C4-2B (cell line): ENCODE results near the gene ATOSB.

Experiments
- ZFX ChIP-seq: fragments of 450-650 bp; IDR thresholded peaks from 2 replicates; pipeline ENCODE4 v1.6.1; 2017
- TF ChIP-seq, protein P1 (sequence below): fragments of 450-650 bp; conservative IDR thresholded peaks from 2 replicates; pipeline ENCODE4 v1.5.1; 2017; ENCODE audit warnings: mild to moderate bottlenecking

DNA sequence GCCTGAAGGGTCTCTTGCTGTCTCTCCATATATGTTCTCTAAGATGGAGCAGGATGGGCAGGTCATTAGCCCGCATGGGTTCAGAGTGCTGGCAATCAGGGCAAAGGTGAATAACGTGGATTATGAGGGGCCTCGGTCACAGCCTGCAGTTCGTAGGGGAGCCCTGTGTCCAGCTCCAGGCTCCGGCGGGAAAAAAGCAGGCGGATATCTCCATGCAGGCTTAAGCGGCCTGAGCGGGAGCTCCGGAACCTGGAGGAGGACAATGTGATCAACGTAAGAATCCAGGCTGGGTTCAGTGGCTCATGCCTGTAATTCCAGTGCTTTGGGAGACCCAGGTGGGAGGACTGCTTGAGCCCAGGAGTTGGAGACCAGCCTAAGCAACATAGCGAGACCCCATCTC, 10.5 kb downstream of the ATOSB start:
- TF ChIP-seq, protein P1, sequence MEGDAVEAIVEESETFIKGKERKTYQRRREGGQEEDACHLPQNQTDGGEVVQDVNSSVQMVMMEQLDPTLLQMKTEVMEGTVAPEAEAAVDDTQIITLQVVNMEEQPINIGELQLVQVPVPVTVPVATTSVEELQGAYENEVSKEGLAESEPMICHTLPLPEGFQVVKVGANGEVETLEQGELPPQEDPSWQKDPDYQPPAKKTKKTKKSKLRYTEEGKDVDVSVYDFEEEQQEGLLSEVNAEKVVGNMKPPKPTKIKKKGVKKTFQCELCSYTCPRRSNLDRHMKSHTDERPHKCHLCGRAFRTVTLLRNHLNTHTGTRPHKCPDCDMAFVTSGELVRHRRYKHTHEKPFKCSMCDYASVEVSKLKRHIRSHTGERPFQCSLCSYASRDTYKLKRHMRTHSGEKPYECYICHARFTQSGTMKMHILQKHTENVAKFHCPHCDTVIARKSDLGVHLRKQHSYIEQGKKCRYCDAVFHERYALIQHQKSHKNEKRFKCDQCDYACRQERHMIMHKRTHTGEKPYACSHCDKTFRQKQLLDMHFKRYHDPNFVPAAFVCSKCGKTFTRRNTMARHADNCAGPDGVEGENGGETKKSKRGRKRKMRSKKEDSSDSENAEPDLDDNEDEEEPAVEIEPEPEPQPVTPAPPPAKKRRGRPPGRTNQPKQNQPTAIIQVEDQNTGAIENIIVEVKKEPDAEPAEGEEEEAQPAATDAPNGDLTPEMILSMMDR = no peak
- TF ChIP-seq ZFX = no peak
